ENCODE measurements around the gene MRPL28.

DNA sequence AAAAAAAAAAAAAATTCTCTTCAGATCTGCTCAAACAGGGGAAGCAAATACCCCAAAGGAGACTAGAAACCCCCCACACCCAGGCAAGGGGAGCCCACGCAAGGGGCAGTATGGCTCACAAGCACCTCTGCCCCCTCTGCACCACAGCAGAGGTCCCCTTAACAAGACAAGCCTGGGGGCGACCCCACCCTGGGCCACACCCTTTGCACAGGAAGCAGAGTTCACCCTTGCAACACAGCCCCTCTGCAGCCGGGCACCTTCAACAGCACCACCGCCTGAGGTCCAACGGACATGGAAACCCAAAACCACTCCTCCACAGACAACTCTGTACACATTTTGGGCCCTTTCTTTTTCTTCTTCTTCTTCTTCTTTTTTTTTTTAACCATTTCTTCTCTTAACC, 30.7 kb downstream of the MRPL28 start:
- TF ChIP-seq, protein P1, sequence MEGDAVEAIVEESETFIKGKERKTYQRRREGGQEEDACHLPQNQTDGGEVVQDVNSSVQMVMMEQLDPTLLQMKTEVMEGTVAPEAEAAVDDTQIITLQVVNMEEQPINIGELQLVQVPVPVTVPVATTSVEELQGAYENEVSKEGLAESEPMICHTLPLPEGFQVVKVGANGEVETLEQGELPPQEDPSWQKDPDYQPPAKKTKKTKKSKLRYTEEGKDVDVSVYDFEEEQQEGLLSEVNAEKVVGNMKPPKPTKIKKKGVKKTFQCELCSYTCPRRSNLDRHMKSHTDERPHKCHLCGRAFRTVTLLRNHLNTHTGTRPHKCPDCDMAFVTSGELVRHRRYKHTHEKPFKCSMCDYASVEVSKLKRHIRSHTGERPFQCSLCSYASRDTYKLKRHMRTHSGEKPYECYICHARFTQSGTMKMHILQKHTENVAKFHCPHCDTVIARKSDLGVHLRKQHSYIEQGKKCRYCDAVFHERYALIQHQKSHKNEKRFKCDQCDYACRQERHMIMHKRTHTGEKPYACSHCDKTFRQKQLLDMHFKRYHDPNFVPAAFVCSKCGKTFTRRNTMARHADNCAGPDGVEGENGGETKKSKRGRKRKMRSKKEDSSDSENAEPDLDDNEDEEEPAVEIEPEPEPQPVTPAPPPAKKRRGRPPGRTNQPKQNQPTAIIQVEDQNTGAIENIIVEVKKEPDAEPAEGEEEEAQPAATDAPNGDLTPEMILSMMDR (IDR thresholded peaks at IDR 0.05) = no peak
- TF ChIP-seq POLR2A (IDR thresholded peaks at IDR 0.05) = no peak
- TF ChIP-seq POLR2AphosphoS5 (IDR thresholded peaks at IDR 0.05) = no peak

All from gastroesophageal sphincter (tissue), 3 donors.